Peyer's patch (tissue), 4 donors: ENCODE measurements around the gene IL1RAPL1.
"Not testable (repeated sequence)": the region's sequence is repeated elsewhere in the genome, so short reads cannot be mapped to it uniquely, and the experiment has no call there.

Source experiments
- POLR2A ChIP-seq, 2 donors: fragments of 450-650 bp; IDR thresholded peaks; one replicate each; pipeline ENCODE4 v1.5.1; 2017; ENCODE audit warnings: antibody characterized with exemption in 2 of 2, mild to moderate bottlenecking in 2 of 2, moderate library complexity in 2 of 2
- TF ChIP-seq, protein P1 (sequence below), 6 experiments: fragments of 450-650 bp in 4 of 6; fragments of 200-600 bp in 2 of 6; sonication (generic) in 1 of 6; IDR thresholded peaks; one replicate each; pipeline ENCODE4 v1.5.1; 2017 to 2019; ENCODE audit warnings: antibody characterized with exemption in 6 of 6, mild to moderate bottlenecking in 3 of 6, moderate library complexity in 1 of 6

GRCh38 chrX:28800671-28801070 is 213.4 kb downstream of the IL1RAPL1 start:
- TF ChIP-seq, protein P1, sequence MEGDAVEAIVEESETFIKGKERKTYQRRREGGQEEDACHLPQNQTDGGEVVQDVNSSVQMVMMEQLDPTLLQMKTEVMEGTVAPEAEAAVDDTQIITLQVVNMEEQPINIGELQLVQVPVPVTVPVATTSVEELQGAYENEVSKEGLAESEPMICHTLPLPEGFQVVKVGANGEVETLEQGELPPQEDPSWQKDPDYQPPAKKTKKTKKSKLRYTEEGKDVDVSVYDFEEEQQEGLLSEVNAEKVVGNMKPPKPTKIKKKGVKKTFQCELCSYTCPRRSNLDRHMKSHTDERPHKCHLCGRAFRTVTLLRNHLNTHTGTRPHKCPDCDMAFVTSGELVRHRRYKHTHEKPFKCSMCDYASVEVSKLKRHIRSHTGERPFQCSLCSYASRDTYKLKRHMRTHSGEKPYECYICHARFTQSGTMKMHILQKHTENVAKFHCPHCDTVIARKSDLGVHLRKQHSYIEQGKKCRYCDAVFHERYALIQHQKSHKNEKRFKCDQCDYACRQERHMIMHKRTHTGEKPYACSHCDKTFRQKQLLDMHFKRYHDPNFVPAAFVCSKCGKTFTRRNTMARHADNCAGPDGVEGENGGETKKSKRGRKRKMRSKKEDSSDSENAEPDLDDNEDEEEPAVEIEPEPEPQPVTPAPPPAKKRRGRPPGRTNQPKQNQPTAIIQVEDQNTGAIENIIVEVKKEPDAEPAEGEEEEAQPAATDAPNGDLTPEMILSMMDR (IDR thresholded peaks at IDR 0.05): not testable (repeated sequence)
- not testable (repeated sequence) for TF ChIP-seq POLR2A (IDR thresholded peaks at IDR 0.05)
